WERI-Rb-1 (cell line): ENCODE measurements around the gene SRD5A1.

Source experiments
- DNase-seq: peaks from one replicate; pipeline ENCODE4 v3.0.0-alpha.2; 2020
- H3K27ac ChIP-seq: fragments of 250-450 bp; sonication (Bioruptor Pico); 2 replicates; pipeline ENCODE4 v1.5.1; 2020; ENCODE audit warnings: mild to moderate bottlenecking, moderate library complexity
- H3K27me3 ChIP-seq: fragments of 250-450 bp; sonication (Bioruptor Pico); 2 replicates; pipeline ENCODE4 v1.5.1; 2021; ENCODE audit warnings: mild to moderate bottlenecking, low read depth, moderate library complexity; ENCODE audit not compliant: insufficient read depth, severe bottlenecking
- H3K36me3 ChIP-seq: fragments of 250-450 bp; sonication (Bioruptor Pico); 2 replicates; pipeline ENCODE4 v1.5.1; 2020; ENCODE audit warnings: mild to moderate bottlenecking, moderate library complexity
- H3K4me3 ChIP-seq: 2 replicates; pipeline ENCODE4 v1.5.1; 2011; ENCODE audit warnings: low read depth, mild to moderate bottlenecking, control low read depth, low read length
- H3K9me3 ChIP-seq: fragments of 250-450 bp; sonication (Bioruptor Pico); 2 replicates; pipeline ENCODE4 v1.5.1; 2021; ENCODE audit warnings: mild to moderate bottlenecking, moderate library complexity; ENCODE audit not compliant: severe bottlenecking
- CTCF ChIP-seq: IDR thresholded peaks from 2 replicates; pipeline ENCODE4 v1.5.1; 2011; ENCODE audit warnings: low read depth, mild to moderate bottlenecking, control low read depth, inconsistent platforms, low read length

SRD5A1 gene

GRCh38 chr5:6700074-6700684 is 66.9 kb downstream of the SRD5A1 start:
- Histone ChIP-seq H3K4me3 (no peak overlapping the region), H3K36me3 (no peaks in the 10 kb centered on the region), H3K27me3 (no peaks in the 10 kb centered on the region), H3K9me3 (no peaks in the 10 kb centered on the region), H3K27ac (no peak overlapping the region)
- TF ChIP-seq CTCF = no peak
- no peak for DNase-seq

GRCh38 chr5:6700685-6701355 is 67.6 kb downstream of the SRD5A1 start:
- Histone ChIP-seq H3K27ac (no peak overlapping the region), H3K4me3 (no peak overlapping the region), H3K27me3 (no peaks in the 10 kb centered on the region), H3K9me3 (no peaks in the 10 kb centered on the region), H3K36me3 (no peaks in the 10 kb centered on the region)
- no peak for TF ChIP-seq CTCF
- DNase-seq = no peak

- Histone ChIP-seq H3K27ac (no peak overlapping the region), H3K4me3 (no peak overlapping the region), H3K27me3 (no peaks in the 10 kb centered on the region), H3K9me3 (no peaks in the 10 kb centered on the region), H3K36me3 (no peaks in the 10 kb centered on the region)
- DNase-seq = no peak
- no peak for TF ChIP-seq CTCF
Observed at GRCh38 chr5:6701491-6701890, 68.3 kb downstream of the SRD5A1 start.

- H3K4me3 ChIP-seq = no peak overlapping the region
- no peaks in the 10 kb centered on the region for H3K36me3 ChIP-seq
- DNase-seq = no peak
- H3K9me3 ChIP-seq = no peaks in the 10 kb centered on the region
- no peak overlapping the region for H3K27ac ChIP-seq
- TF ChIP-seq CTCF = no peak
- no peaks in the 10 kb centered on the region for H3K27me3 ChIP-seq
Observed at GRCh38 chr5:6702633-6703032, 69.4 kb downstream of the SRD5A1 start.

- no peaks in the 10 kb centered on the region for H3K27me3 ChIP-seq
- no peaks in the 10 kb centered on the region for H3K9me3 ChIP-seq
- H3K36me3 ChIP-seq = no peaks in the 10 kb centered on the region
- TF ChIP-seq CTCF = no peak
- no peak overlapping the region for H3K4me3 ChIP-seq
- DNase-seq = no peak
- no peak overlapping the region for H3K27ac ChIP-seq
Observed at GRCh38 chr5:6703806-6704205, 70.6 kb downstream of the SRD5A1 start.
